Suprapubic skin (tissue), 4 donors: ENCODE data around the gene SDR42E2. TPM values are rescaled to one million over a fixed set of nuclear protein-coding genes. Genes with fewer than 3 reads are reported as not detected.
"Not testable (repeated sequence)": the region's sequence is repeated elsewhere in the genome, so short reads cannot be mapped to it uniquely, and the experiment has no call there.

Experiments
- DNase-seq, 2 donors: peaks; one replicate each; pipeline ENCODE4 v3.0.0-alpha.2; 2019; ENCODE audit warnings: low spot score in 2 of 2
- H3K27ac ChIP-seq: fragments of 200-600 bp; sonication (generic); one replicate; pipeline ENCODE4 v1.5.1; 2019
- H3K27me3 ChIP-seq: fragments of 200-600 bp; sonication (generic); one replicate; pipeline ENCODE4 v1.5.1; 2019
- H3K36me3 ChIP-seq: fragments of 200-600 bp; sonication (generic); one replicate; pipeline ENCODE4 v1.5.1; 2019
- H3K4me1 ChIP-seq: fragments of 200-600 bp; sonication (generic); one replicate; pipeline ENCODE4 v1.5.1; 2019
- H3K4me3 ChIP-seq: fragments of 200-600 bp; sonication (generic); one replicate; pipeline ENCODE4 v1.5.1; 2019; ENCODE audit warnings: mild to moderate bottlenecking
- H3K9me3 ChIP-seq: fragments of 200-600 bp; sonication (generic); one replicate; pipeline ENCODE4 v1.5.1; 2019
- EP300 ChIP-seq: sonication (generic); formaldehyde crosslinking; IDR thresholded peaks from one replicate; pipeline ENCODE4 v1.6.1; 2017; ENCODE audit warnings: antibody characterized with exemption
- POLR2A ChIP-seq, 2 donors: fragments of 450-650 bp; IDR thresholded peaks; one replicate each; pipeline ENCODE4 v1.6.1; 2017; ENCODE audit warnings: antibody characterized with exemption in 2 of 2, mild to moderate bottlenecking in 2 of 2, moderate library complexity in 2 of 2
- POLR2AphosphoS5 ChIP-seq, 3 donors: sonication (generic); formaldehyde crosslinking; IDR thresholded peaks; one replicate each; pipeline ENCODE4 v1.6.1; 2017; ENCODE audit warnings: antibody characterized with exemption in 3 of 3
- WGBS: methylation state at CpG from one replicate; pipeline ENCODE4 v1.1.5; 2018; 5-methylcytosine and 5-hydroxymethylcytosine counted together
- total RNA-seq, 4 donors: library from RNA; depleted of rRNA; stranded (reverse); fragments of >200 nt; gene quantifications; one replicate each; pipeline ENCODE4 v1.1.0, GENCODE V29; 2016
- TF ChIP-seq, protein P1 (sequence below), 2 donors: fragments of 200-600 bp in 1 of 2; fragments of 450-650 bp in 1 of 2; sonication (generic) in 1 of 2; IDR thresholded peaks; one replicate each; pipeline ENCODE4 v1.5.1; 2016 to 2019; ENCODE audit warnings: antibody characterized with exemption in 2 of 2, mild to moderate bottlenecking in 1 of 2, moderate library complexity in 1 of 2

SDR42E2 gene
- total RNA-seq, 4 donors from 2014 or later, result not detected

DNA sequence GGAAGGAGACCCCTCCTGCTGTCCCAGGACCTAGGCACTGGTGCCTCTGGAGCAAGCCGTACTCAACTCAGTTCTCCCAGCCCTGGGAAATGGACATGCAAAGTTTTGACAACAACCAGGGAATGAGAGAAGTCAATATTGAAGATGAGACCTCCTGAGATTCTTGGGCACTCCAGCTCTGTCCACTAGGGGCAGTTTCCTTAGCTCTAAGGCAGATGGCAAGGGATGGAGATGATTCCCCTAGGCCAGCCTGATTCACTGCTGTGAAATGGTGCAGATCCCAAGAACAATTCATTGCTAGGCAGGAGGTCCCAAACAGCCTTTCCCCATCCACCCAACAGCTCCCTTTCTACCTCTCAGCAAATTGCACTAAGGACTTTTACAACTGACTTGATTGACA lies 20.5 kb upstream of the SDR42E2 start:
- no peak for DNase-seq
- no peaks in the 10 kb centered on the region for H3K9me3 ChIP-seq
- no peaks in the 10 kb centered on the region for H3K27me3 ChIP-seq
- no peak overlapping the region for H3K27ac ChIP-seq
- 86% methylated on average over 1 of the region's 1 CpG for WGBS
- no peaks in the 10 kb centered on the region for H3K4me1 ChIP-seq
- H3K36me3 ChIP-seq, result no peaks in the 10 kb centered on the region
- TF ChIP-seq POLR2A (IDR thresholded peaks at IDR 0.05) (no peak), EP300 (no peak), POLR2AphosphoS5 (IDR thresholded peaks at IDR 0.05) (no peak)
- TF ChIP-seq, protein P1, sequence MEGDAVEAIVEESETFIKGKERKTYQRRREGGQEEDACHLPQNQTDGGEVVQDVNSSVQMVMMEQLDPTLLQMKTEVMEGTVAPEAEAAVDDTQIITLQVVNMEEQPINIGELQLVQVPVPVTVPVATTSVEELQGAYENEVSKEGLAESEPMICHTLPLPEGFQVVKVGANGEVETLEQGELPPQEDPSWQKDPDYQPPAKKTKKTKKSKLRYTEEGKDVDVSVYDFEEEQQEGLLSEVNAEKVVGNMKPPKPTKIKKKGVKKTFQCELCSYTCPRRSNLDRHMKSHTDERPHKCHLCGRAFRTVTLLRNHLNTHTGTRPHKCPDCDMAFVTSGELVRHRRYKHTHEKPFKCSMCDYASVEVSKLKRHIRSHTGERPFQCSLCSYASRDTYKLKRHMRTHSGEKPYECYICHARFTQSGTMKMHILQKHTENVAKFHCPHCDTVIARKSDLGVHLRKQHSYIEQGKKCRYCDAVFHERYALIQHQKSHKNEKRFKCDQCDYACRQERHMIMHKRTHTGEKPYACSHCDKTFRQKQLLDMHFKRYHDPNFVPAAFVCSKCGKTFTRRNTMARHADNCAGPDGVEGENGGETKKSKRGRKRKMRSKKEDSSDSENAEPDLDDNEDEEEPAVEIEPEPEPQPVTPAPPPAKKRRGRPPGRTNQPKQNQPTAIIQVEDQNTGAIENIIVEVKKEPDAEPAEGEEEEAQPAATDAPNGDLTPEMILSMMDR (IDR thresholded peaks at IDR 0.05), result no peak
- no peak overlapping the region for H3K4me3 ChIP-seq

DNA sequence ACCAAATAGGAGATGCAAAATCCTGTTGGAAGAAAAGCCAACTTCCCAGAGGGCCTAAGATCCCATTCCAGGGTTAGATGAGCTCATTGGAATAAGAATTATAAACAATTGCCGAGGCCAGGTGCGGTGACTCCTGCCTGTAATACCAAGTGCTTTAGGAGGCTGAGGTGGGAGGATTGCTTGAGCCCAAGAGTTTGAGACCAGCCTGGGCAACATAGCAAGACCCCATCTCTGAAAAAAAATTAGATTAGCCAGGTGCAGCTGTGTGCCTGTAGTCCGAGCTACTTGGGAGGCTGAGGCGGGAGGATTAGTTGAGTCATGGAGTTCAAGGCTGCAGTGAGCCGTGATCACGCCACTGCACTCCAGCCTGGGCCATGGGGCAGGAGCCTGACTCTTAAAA lies 17.8 kb upstream of the SDR42E2 start:
- TF ChIP-seq POLR2AphosphoS5 (IDR thresholded peaks at IDR 0.05), result no peak
- no peak for TF ChIP-seq EP300
- no peak for TF ChIP-seq POLR2A (IDR thresholded peaks at IDR 0.05)
- TF ChIP-seq, protein P1 (IDR thresholded peaks at IDR 0.05), result no peak
- H3K4me3 ChIP-seq, result no peak overlapping the region
- no peaks in the 10 kb centered on the region for H3K36me3 ChIP-seq
- no peaks in the 10 kb centered on the region for H3K9me3 ChIP-seq
- no peaks in the 10 kb centered on the region for H3K4me1 ChIP-seq
- WGBS, result 94% methylated on average over 6 of the region's 6 CpGs
- no peaks in the 10 kb centered on the region for H3K27me3 ChIP-seq
- DNase-seq, result no peak
- no peak overlapping the region for H3K27ac ChIP-seq

DNA sequence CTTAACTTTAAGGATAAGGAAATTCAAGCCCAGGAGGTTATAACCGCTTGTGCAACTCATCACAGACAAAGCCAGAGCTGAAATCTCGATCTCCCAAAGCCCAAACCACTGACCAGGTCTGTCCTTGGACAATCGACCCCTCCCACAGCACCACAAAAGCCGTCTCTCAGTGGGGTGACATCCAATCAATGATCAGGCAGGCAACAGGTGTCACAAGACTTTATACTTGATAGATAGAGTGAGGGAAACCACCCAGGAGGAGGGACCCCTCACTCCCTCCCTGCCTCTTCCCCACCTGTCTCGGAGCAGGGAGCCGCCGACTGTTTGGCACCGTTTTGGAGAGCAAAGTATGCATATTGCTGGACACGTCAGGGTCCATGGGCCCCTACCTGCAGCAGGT lies 14.5 kb upstream of the SDR42E2 start:
- H3K9me3 ChIP-seq, result no peaks in the 10 kb centered on the region
- DNase-seq, result no peak
- no peak overlapping the region for H3K27ac ChIP-seq
- no peaks in the 10 kb centered on the region for H3K4me1 ChIP-seq
- no peak overlapping the region for H3K4me3 ChIP-seq
- no peaks in the 10 kb centered on the region for H3K27me3 ChIP-seq
- no peaks in the 10 kb centered on the region for H3K36me3 ChIP-seq
- WGBS, result 71% methylated on average over 9 of the region's 9 CpGs
- no peak for TF ChIP-seq POLR2A (IDR thresholded peaks at IDR 0.05)
- TF ChIP-seq, protein P1 (IDR thresholded peaks at IDR 0.05), result no peak
- TF ChIP-seq EP300, result no peak
- no peak for TF ChIP-seq POLR2AphosphoS5 (IDR thresholded peaks at IDR 0.05)

DNA sequence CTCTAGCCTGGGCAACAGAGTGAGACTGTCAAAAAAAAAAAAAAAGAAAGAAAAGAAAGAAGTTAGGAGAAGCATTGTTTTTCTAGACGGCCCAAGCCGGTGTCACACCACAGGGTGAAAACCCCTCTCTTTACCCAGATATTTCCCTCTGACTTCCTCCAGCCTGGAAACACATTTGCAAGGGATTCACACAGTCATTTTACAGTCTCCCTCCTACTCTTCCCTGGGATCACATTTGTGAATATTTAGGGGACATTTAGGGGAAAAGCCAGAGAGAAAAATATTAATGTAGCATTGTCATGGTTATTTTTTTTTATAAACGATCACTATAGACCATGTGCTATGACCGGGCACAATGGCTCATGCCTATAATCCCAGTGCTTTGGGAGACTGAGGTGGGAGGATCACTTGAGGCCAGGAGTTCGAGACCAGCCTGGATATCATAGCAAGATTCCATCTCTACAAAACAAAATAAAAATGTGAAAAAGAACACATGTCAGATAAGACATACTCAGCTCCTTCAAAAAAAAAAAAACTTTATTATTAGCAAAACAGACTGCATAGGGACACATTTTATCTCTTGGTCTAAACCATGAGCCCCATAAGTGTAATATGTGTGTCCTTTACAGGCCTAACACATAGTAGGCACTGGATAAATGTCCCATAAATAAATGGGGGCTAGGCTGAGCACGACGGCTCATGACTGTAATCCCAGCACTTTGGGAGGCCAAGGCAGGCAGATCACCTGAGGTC lies 10.9 kb upstream of the SDR42E2 start:
- TF ChIP-seq POLR2A (IDR thresholded peaks at IDR 0.05), result no peak
- TF ChIP-seq, protein P1 (IDR thresholded peaks at IDR 0.05), result no peak
- TF ChIP-seq EP300, result no peak
- no peak for TF ChIP-seq POLR2AphosphoS5 (IDR thresholded peaks at IDR 0.05)

DNA sequence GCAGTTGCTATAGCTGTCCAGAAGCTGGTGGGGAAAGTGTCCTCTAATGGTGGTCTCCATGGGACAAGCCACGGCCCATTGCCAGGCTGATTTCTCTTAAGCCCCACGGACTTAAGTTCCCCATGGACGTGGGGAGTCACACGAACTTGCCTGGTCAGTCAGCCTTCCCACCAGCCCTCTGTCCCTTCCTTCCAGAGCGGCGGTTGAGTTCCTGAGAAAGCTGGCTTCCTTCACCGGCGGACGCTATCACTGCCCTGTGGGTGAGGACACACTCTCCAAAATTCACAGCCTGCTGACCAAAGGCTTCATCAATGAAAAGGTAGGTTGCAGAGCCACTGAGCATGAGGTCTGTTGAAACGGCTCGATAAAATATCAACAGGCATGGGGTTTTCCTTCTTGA lies 10.0 kb upstream of the SDR42E2 start:
- WGBS, result 85% methylated on average over 11 of the region's 11 CpGs
- DNase-seq, result no peak
- Histone ChIP-seq H3K4me3 (no peak overlapping the region), H3K27me3 (no peaks in the 10 kb centered on the region), H3K9me3 (no peaks in the 10 kb centered on the region), H3K27ac (no peak overlapping the region), H3K4me1 (no peaks in the 10 kb centered on the region), H3K36me3 (no peaks in the 10 kb centered on the region)
- no peak for TF ChIP-seq POLR2A (IDR thresholded peaks at IDR 0.05)
- TF ChIP-seq POLR2AphosphoS5 (IDR thresholded peaks at IDR 0.05), result no peak
- TF ChIP-seq, protein P1 (IDR thresholded peaks at IDR 0.05), result no peak
- no peak for TF ChIP-seq EP300

More for the DNA sequence above, 10.9 kb upstream of the SDR42E2 start:
- H3K4me3 ChIP-seq, result no peak overlapping the region
- no peaks in the 10 kb centered on the region for H3K4me1 ChIP-seq
- no peak overlapping the region for H3K27ac ChIP-seq
- no peaks in the 10 kb centered on the region for H3K27me3 ChIP-seq
- no peaks in the 10 kb centered on the region for H3K9me3 ChIP-seq
- WGBS, result 80% methylated on average over 7 of the region's 7 CpGs
- H3K36me3 ChIP-seq, result no peaks in the 10 kb centered on the region
- DNase-seq, result no peak

DNA sequence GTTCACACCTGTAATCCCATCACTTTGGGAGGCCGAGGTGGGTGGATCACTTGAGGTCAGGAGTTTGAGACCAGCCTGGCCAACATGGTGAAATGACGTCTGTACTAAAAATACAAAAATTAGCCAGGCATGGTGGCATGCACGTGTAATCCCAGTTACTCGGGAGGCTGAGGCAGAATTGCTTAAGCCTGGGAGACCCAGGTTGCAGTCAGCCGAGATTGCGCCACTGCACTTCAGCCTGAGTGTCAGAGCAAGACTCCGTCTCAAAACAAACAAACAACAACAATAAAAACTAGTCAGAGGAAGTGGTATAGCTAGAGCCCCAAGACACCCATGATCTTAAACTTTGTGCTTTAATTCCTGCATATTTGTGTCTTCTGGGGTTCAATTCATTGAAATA lies 9.2 kb upstream of the SDR42E2 start:
- H3K27me3 ChIP-seq, H3K27ac ChIP-seq, DNase-seq, H3K4me1 ChIP-seq, H3K4me3 ChIP-seq, H3K36me3 ChIP-seq, H3K9me3 ChIP-seq: not testable (repeated sequence)
- 76% methylated on average over 7 of the region's 7 CpGs for whole genome bisulfite sequencing
